NCI-H748 (cell line): ENCODE measurements around the gene PID1.

Experiments
- DNase-seq: peaks from one replicate; lab custom pipeline; 2025; ENCODE audit not compliant: unreplicated experiment; lab: John Stamatoyannopoulos, UW

The PID1 gene

DNA sequence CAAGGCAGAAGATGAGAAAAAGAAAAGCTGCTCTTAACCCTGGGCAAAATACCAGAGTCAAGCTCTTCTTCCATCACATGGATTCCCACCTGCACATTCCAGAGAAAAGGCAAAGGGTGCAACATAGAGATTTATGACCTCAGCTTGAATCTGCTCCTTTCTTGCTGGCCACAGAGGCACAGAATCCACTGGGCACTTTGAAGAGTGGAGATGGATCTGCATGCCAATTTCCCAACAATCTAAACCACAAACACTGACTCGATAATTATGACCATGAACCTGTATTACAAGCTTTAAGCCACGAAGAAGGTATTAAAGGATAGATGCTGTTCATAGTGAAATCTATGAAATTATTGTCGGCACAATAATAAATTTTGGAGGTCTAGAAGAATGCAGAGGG is 237.3 kb downstream of the PID1 start:
- no peak for DNase-seq

DNA sequence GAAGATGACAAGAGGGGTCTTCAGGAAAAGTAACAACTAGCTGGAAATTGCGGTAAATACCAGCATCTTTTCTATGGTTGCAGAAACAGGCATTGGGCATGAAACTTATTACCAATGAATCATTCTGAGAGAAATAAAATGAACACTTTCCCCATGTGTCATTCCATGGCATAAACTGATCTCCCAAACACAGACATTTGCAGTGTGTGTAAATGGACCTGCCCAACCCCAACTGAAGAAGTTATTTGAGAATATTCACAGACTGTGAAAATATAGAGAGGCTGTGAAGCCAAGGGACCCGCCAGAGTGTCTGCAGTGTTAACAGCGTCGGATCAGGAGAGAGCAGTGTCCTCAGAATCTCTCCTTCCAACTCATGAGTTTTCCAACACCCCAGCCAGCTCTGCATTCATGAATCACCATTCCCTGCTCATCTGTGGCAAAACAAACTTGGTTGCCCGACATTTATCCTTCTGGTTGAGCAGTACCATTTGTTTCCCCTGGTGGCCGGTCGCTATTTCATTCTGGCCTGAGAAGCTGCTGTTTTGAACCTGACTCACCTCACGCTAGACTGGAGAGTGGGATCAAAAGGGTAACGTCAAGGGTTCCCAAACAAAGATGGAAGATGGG is 238.4 kb downstream of the PID1 start:
- DNase-seq = no peak

DNA sequence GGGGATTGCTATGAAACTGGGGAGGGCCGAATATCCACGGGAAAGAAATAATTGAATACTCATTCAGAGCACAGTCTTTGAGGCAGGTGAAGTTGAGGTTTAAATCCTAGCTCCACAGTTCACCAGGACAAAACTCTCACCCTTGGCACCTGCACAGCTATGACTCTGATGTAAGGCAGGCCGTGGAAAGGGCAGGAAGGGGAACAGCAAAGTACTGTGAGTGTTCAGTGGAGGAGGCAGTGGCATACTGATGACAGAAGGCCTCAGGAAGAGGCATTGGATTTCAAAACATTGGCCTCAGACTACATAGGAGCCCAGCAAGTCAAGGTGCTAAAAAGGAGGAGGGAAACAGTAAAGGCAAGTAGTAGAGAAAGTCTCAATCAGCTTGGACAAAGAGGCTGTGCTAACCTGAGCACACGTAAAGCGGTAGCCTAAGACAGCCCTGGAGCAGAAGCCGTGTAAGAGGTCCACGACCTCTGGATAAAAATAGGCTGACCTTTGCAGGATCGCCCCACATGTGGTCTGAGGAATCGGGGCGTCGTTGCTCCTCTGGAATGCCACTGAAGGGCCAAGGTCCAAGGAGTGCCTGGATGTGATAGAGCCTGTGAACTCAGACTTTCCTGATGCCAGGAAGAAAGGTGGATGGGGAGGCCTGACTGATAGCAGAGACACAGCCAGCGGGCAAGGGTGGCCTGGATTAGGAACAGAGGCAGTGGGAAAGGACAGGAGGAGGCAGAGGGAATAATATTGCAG is 243.6 kb downstream of the PID1 start:
- DNase-seq = no peak

DNA sequence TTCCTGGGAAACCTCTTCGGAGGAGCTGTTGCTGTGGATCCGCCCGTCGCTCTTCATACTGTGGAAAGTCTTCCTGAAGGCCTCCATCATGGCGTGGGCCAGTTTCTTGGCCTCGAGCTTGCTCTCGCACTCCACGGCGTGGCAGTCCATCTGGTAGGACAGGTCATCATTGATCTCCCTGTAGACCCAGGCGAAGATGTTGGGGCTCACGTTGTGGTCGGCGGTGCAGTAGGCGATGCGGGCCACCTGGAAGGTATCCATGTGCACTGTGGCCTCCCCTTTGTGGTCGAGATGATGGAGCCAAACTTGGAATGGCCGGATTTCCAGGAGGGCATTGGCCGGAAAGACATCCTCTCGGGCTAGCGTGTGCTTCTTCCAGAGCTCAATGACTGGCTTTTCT is 245.4 kb downstream of the PID1 start:
- no peak for DNase-seq

DNA sequence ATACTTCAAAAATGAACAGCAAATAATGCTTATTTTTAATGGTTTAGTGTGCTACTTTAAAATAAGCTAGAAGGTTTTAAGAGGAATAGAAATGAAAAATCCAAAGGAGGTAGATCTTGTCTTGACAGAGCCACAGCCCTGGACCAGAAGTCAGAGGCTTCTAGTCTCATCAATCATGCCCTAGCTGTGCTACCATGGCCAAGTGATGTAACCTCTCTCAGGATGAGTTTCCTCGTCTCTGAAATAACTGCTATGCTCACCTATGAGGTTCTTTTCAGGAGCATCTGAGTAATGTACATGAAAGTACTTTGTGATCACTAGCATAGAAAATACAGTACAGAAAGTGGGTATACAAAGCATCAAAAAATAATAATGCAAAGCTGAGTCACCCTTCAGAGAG is 248.4 kb downstream of the PID1 start:
- no peak for DNase-seq

DNA sequence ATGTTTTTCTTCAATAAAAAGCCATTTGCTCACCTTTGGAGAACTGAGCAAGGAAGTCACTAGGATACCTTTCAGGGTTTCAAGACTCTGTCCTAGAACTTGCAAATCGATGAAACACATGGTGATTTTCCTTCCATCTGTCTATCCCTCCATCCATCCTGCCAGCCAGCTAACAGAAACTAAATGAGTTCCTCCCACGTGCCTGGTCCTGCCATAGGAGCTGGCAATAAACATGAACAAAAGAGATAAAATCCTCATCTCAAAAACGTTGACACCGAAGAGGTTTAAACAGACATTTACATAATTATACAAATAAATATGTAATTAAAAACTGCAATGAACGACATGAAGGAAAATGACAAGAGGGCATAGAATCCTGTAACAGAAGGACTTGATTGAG is 249.0 kb downstream of the PID1 start:
- DNase-seq = no peak

DNA sequence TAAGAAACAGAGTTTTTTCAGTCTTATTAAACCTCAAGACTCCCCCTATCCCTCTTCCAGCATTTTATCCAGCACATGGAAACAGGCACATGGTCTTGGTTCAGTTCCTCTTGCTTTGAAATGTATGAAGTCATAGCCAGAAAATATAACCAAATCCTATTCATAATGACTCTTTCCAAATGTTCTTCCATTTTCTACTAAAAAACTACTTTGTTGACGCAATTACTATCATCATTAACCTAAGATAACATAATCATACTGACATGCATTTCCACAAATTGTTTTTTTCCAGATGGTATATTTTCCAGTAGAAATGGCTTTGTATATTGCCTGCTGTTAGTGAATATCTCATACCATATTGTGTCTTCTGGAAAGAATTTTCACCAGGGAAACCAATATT is 261.3 kb downstream of the PID1 start:
- no peak for DNase-seq

DNA sequence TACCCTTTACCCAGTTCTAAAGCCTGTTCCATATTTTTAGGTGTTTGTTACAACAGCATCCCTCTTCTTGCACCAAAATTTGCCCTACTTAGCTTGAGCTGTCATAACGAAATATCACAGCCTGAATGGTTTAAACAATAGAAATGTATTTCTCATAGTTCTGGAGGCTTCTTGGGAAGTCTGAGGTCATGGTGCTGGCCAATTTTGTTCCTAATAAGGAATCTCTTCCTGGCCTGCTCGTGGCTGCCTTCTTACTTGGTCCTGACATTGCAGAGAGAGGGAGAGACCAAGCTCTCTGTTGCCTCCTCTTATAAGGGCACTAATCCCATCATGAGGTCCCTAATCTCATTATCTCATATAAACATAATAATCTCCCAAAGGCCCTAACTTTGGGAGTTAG is 267.8 kb downstream of the PID1 start:
- DNase-seq = no peak

DNA sequence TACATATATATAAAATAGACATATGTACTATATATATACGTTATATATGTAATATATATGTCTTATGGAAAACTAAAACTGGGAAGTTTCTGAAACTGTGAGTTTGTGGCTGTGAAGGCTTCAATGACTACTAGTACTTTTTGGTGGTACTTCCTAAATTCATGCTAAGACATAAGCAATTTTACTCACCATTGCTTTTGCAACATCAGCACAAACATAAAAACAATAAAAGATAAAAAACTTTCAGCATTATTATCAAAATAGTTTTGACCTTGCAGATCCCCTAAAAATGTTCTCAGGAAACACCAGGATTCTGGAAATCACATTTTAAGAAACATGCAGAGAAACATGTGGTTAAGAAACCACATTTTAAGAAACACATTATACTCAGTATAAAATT is 269.9 kb downstream of the PID1 start:
- DNase-seq = no peak

DNA sequence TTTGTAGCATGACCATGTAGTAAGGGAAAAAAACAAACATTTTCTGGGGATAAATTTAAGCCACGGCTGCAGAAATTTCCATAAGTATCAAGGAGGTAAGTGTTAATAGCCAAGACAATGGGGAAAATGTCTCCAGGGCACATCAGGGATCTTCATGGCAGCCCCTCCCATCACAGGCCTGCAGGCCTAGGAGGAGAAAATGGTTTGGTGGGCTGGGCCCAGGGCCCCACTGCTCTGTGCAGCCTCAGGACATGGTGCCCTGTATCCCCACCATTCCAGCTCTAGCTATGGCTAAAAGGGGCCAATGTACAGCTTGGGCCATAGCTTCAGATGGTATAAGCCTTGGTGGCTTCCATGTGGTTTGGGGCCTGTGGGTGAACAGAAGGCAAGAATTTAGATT is 271.8 kb downstream of the PID1 start:
- DNase-seq = no peak

DNA sequence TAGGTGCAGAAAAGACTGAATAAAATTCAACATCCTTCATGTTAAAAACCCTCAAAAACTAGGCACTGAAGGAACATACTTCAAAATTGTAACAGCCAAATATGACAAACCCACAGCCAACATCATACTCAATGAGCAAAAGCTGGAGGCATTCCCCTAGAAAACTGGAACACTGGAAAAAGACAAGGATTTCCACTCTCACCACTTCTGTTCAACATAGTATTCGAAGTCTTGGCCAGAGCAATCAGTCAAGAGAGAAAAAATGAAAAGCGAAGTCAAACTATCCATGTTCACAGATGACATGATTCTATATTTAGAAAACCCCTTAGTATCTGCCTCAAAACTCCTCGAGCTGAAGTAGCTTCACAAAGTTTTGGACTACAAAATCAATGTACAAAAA is 282.3 kb downstream of the PID1 start:
- DNase-seq = no peak

DNA sequence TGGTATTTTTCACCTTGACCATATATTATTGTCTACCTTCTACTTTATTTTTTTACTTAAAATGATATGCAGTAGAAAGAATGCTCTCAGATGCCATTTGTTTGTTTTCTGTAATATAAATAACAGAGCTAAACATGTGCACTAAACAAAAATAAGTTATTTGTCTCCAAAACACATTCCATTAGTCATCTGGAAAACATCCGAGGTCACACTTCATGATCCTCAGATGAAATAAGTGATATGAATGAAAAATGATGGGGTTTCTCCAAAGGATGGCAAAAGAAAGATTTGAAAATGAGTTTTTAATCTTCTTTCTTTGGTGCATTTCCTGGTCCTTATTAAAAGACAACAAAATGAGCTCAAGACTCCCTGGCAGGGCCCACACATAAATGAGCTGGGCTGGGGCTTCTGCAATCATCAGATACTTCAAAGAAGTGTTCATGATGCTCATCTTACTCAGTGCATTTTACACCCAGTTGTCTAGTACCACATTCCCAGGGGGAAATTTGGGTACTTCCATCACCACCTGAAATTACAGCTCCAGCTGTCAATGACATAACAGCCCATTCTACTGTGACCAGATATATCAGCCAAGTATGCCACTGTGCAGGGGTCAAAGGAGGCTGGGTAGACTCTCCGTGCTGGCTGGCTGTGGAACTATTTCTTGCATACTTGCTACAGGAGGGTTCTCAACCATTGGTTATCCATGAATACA is 283.5 kb downstream of the PID1 start:
- DNase-seq = no peak

DNA sequence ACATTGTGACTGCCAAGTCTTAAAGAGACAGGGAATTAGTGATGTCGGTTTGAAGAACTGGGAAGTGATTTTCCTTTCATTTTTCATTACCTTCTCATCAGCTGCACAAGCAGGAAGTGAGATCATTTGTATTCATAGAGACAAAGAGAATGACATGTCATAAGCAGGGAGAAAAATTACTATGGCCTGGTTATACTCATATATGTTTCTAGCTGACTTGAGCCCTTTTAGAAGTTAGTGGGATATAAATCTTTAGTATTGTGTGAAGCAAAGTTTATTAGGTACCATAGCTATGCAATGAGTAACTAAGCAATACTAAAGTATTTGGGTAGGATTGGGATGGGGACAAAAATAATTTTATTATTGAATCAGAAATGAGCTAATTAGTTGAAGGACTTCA is 284.1 kb downstream of the PID1 start:
- no peak for DNase-seq

DNA sequence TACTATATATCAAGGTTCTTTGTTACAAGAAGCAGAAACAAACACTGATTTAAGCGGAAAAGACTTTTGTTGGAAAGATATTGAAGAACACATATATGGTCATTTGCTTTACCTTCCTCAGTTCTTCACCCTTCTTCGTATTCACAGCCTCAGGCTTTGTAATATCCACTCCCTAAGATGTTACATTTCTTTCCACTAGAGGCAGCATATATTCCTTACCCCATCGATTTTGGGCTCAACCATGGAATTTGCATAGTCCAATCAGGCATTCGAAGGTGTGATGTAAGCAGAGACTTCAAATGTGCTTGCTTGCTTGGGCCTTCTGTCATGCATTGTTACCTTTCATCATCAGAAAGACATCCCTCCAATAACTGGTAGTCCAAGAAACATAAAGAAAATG is 287.4 kb downstream of the PID1 start:
- DNase-seq = no peak

DNA sequence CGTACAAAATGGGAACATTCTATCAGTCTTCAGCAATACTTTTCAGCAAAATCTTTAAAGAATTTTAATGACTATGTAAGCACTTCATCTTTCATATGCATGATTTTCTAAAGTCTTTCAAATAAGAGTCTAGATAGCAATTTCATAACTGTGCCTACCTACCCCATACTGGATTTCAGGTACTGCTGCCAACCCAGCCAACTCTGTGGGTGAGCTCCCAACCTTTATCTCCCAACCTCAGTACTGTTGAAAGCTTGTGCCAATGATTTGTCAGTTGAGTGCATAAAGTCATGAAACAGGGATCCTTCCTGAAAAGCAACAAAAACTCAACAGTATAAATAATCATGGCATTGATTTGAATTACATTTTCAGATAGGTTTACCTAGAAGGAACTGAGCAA is 296.9 kb downstream of the PID1 start:
- DNase-seq = no peak
